ENCODE data around the gene MAP3K10.

GRCh38 chr19:40249781-40250180 lies 58.6 kb downstream of the MAP3K10 start:
- TF ChIP-seq CTCF (conservative IDR thresholded peaks at IDR 0.05; ENCODE audit: low read depth, low read length) (no peak), EZH2phosphoT487 (IDR thresholded peaks at IDR 0.05; ENCODE audit: borderline replicate concordance, low read length) (no peak), EZH2 (IDR thresholded peaks at IDR 0.05; ENCODE audit: low read length, unreplicated experiment) (no peak)
